Bronchial epithelial cell (primary cell): ENCODE results near the gene LTB4R2. TPM values are rescaled to one million over a fixed set of nuclear protein-coding genes. Genes with fewer than 3 reads are reported as not detected.
A peak's percentile ranks its signal among the peaks of the same experiment; 100 is the strongest.

Source experiments
- DNase-seq: peaks from one replicate; pipeline ENCODE4 v3.0.0-alpha.2; 2010; ENCODE audit warnings: low read depth
- FAIRE-seq: peaks from 2 replicates; lab custom pipeline; 2011; peaks lifted over from hg19 to GRCh38; lab: Jason Lieb, UNC
- H3K27me3 ChIP-seq: 2 replicates; pipeline ENCODE4 v1.5.1; 2011; ENCODE audit warnings: low read length; ENCODE audit not compliant: control insufficient read depth, insufficient read depth
- H3K36me3 ChIP-seq: 2 replicates; pipeline ENCODE4 v1.5.1; 2011; ENCODE audit warnings: low read length; ENCODE audit not compliant: control insufficient read depth, insufficient read depth
- H3K4me3 ChIP-seq: 2 replicates; pipeline ENCODE4 v1.5.1; 2011; ENCODE audit warnings: mild to moderate bottlenecking, low read depth, low read length, control low read depth
- CTCF ChIP-seq: IDR thresholded peaks from 2 replicates; pipeline ENCODE4 v1.5.1; 2011; ENCODE audit warnings: mild to moderate bottlenecking, moderate library complexity, low read length, control low read depth, inconsistent platforms; ENCODE audit not compliant: insufficient read depth, severe bottlenecking
- total RNA-seq: library from RNA; depleted of rRNA; stranded (reverse); fragments of >200 nt; gene quantifications from 2 replicates; pipeline ENCODE4 v1.2.1, GENCODE V29; 2014

The LTB4R2 gene
- total RNA-seq, 1 donor from 2014 or later: 10.5 TPM

GRCh38 chr14:24298892-24299254 lies 11.1 kb upstream of the LTB4R2 start:
- peak overlapping the region; percentile 73 for H3K4me3 ChIP-seq
- no peaks in the 10 kb centered on the region for H3K27me3 ChIP-seq
- DNase-seq (peak; percentile 92), FAIRE-seq (no peak)
- no peak for TF ChIP-seq CTCF
- H3K36me3 ChIP-seq: peaks cover 25% of the 10 kb centered on the region

- H3K27me3 ChIP-seq: no peaks in the 10 kb centered on the region
- TF ChIP-seq CTCF: no peak
- H3K4me3 ChIP-seq: peak within 1 kb of the TSS; percentile 73
- FAIRE-seq (no peak), DNase-seq (peak; percentile 80)
- H3K36me3 ChIP-seq: peaks cover 28% of the 10 kb centered on the region
Observed at GRCh38 chr14:24299255-24300191, 10.4 kb upstream of the LTB4R2 start, which contains the start of the genes DHRS1 and NOP9. Gene DHRS1 (minus strand): TSS chr14:24299780. CDS start chr14:24299106, 674 bp downstream. Gene NOP9 (plus strand): TSS chr14:24299850. CDS start chr14:24299955, 105 bp downstream.

GRCh38 chr14:24300326-24300980 lies 9.5 kb upstream of the LTB4R2 start:
- TF ChIP-seq CTCF: no peak
- FAIRE-seq: no peak
- H3K36me3 ChIP-seq: peaks cover 33% of the 10 kb centered on the region
- peak overlapping the region; percentile 73 for H3K4me3 ChIP-seq
- no peaks in the 10 kb centered on the region for H3K27me3 ChIP-seq
- no peak for DNase-seq

GRCh38 chr14:24304019-24304387 lies 5.9 kb upstream of the LTB4R2 start:
- DNase-seq (no peak), FAIRE-seq (no peak)
- Histone ChIP-seq H3K27me3 (no peaks in the 10 kb centered on the region), H3K36me3 (peaks cover 33% of the 10 kb centered on the region), H3K4me3 (no peak overlapping the region)
- no peak for TF ChIP-seq CTCF

- no peaks in the 10 kb centered on the region for H3K27me3 ChIP-seq
- H3K4me3 ChIP-seq: no peak overlapping the region
- FAIRE-seq (no peak), DNase-seq (no peak)
- H3K36me3 ChIP-seq: peaks cover 29% of the 10 kb centered on the region
- TF ChIP-seq CTCF: no peak
Observed at GRCh38 chr14:24307156-24307574, 2.8 kb upstream of the LTB4R2 start.
